CD4-positive, alpha-beta T cell treated with Interleukin-10 for 1 hour (primary cell): ENCODE data around the gene SMARCAL1.
"Not testable (repeated sequence)": the region's sequence is repeated elsewhere in the genome, so short reads cannot be mapped to it uniquely, and the experiment has no call there.

ENCODE experiments used
- DNase-seq: peaks from one replicate; pipeline ENCODE4 v3.0.0-alpha.2; 2020

The SMARCAL1 gene

GRCh38 chr2:216412022-216412999, at the start of gene SMARCAL1:
Gene SMARCAL1 (plus strand): TSS chr2:216412484. CDS start chr2:216414705, 2,221 bp downstream.
- DNase-seq = peak; percentile 98

- no peak for DNase-seq
Observed at GRCh38 chr2:216362730-216363129, 49.6 kb upstream of the SMARCAL1 start.

GRCh38 chr2:216363221-216363620, 49.1 kb upstream of the SMARCAL1 start:
- no peak for DNase-seq

GRCh38 chr2:216365518-216365917, 46.8 kb upstream of the SMARCAL1 start:
- DNase-seq = no peak

GRCh38 chr2:216366777-216367471, 45.4 kb upstream of the SMARCAL1 start:
- no peak for DNase-seq

- DNase-seq = no peak
Observed at GRCh38 chr2:216369821-216370220, 42.5 kb upstream of the SMARCAL1 start.

- no peak for DNase-seq
Observed at GRCh38 chr2:216370961-216371712, 41.1 kb upstream of the SMARCAL1 start.

- peak; percentile 67 for DNase-seq
Observed at GRCh38 chr2:216371721-216372702, 40.3 kb upstream of the SMARCAL1 start, which contains the start of gene MARCHF4. Gene MARCHF4 (minus strand): TSS chr2:216372483. CDS start chr2:216370260, 2,223 bp downstream.

- DNase-seq = no peak
Observed at GRCh38 chr2:216372761-216373291, 39.5 kb upstream of the SMARCAL1 start.

- no peak for DNase-seq
Observed at GRCh38 chr2:216373896-216374295, 38.4 kb upstream of the SMARCAL1 start.

GRCh38 chr2:216375286-216375685, 37.0 kb upstream of the SMARCAL1 start:
- DNase-seq = no peak

- no peak for DNase-seq
Observed at GRCh38 chr2:216379977-216380376, 32.3 kb upstream of the SMARCAL1 start.

- DNase-seq = not testable (repeated sequence)
Observed at GRCh38 chr2:216384409-216384808, 27.9 kb upstream of the SMARCAL1 start.

GRCh38 chr2:216385478-216385877, 26.8 kb upstream of the SMARCAL1 start:
- DNase-seq = no peak

- DNase-seq = no peak
Observed at GRCh38 chr2:216387262-216387661, 25.0 kb upstream of the SMARCAL1 start.

- DNase-seq = peak; percentile 42
Observed at GRCh38 chr2:216388046-216388884, 24.0 kb upstream of the SMARCAL1 start.

GRCh38 chr2:216389570-216389969, 22.7 kb upstream of the SMARCAL1 start:
- no peak for DNase-seq

- no peak for DNase-seq
Observed at GRCh38 chr2:216391401-216391800, 20.9 kb upstream of the SMARCAL1 start.

- no peak for DNase-seq
Observed at GRCh38 chr2:216392018-216392562, 20.2 kb upstream of the SMARCAL1 start.
